Sigmoid colon (tissue), 4 donors: ENCODE measurements around the gene SMURF2.

Experiments
- CTCF ChIP-seq, 4 experiments: fragments of 450-650 bp in 3 of 4; fragments of 200-600 bp in 1 of 4; IDR thresholded peaks; one replicate each; pipeline ENCODE4 v1.5.1; 2016 to 2019; ENCODE audit warnings: antibody characterized with exemption in 4 of 4, mild to moderate bottlenecking in 3 of 4, moderate library complexity in 2 of 4
- EP300 ChIP-seq, 4 donors: sonication (generic); formaldehyde crosslinking; IDR thresholded peaks; one replicate each; pipeline ENCODE4 v1.6.1; 2017; ENCODE audit warnings: antibody characterized with exemption in 4 of 4
- POLR2A ChIP-seq, 2 donors: fragments of 450-650 bp; IDR thresholded peaks; one replicate each; pipeline ENCODE4 v1.6.1; 2016; ENCODE audit warnings: antibody characterized with exemption in 2 of 2, mild to moderate bottlenecking in 2 of 2, moderate library complexity in 2 of 2

- no peak for TF ChIP-seq CTCF (IDR thresholded peaks at IDR 0.05)
- peak; percentile 88 to 89 for TF ChIP-seq POLR2A (IDR thresholded peaks at IDR 0.05)
- TF ChIP-seq EP300 (IDR thresholded peaks at IDR 0.05) = peak in 2 of 4 donors; percentile 13 to 34
Observed at GRCh38 chr17:64506576-64507412, 155.3 kb downstream of the SMURF2 start, which contains the start of gene CEP95.
